Measurements from ENCODE around the gene LIPC. TPM values are rescaled to one million over a fixed set of nuclear protein-coding genes. Genes with fewer than 3 reads are reported as not detected.

Gene LIPC
- total and polyA plus RNA-seq, 9 of the 15 experiments (the other 6 are each of a cell fraction or from before 2014, with no cell fraction given) = 0.07 to 0.41 (median 0.11) TPM; not detected in 2

GRCh38 chr15:58434334-58434875 lies 2.6 kb downstream of the LIPC start:
- no peak overlapping the region for H3K4me2 ChIP-seq (ENCODE audit: insufficient read depth, low read length)
- BruUV-seq (replicated peaks) = no TSS peak
- 67% methylated on average over 8 of the region's 10 CpGs for WGBS (ENCODE audit: insufficient coverage, low coverage, missing lambda C conversion rate)
- CTCF ChIA-PET (ENCODE audit: low intra/inter-chr PET ratio) = no interaction called here
- in situ Hi-C loops (cut with MboI) (loop anchor here (10.0 kb wide), 1 partner anchor 310 kb away; the partner anchor contains the start of gene ADAM10), intact Hi-C loops (cut with micrococcal nuclease) (loop anchor here (5.0 to 10.0 kb wide), 3 partner anchors 50 to 320 kb away; no protein-coding TSS in a partner anchor)
- H3K9me1 ChIP-seq (ENCODE audit: control insufficient read depth, insufficient read depth, low read length) = no peaks in the 10 kb centered on the region
- TF ChIP-seq REST (IDR thresholded peaks at IDR 0.05; ENCODE audit: borderline replicate concordance) = peak; percentile 58
- TF ChIP-seq REST (CRISPR knock-in tag; IDR thresholded peaks at IDR 0.05; ENCODE audit: low read depth) = no peak
- no peak for TF ChIP-seq SIX5 (IDR thresholded peaks at IDR 0.05; ENCODE audit: borderline replicate concordance in 1 of 2, insufficient read depth in 1 of 2, low read depth in 1 of 2, low read length in 2 of 2)
- POLR2A ChIA-PET = no interaction called here
- H3K9ac ChIP-seq (ENCODE audit: insufficient read depth in 1 of 2, low read depth in 2 of 2, low read length in 2 of 2) = no peak overlapping the region
- no peak for DNase-seq (ENCODE audit: extremely low read depth in 1 of 4, low spot score in 3 of 4)
- no peak overlapping the region for H2AFZ ChIP-seq (ENCODE audit: low read depth, low read length)
- H3K4me3 ChIP-seq = no peak overlapping the region
- no peaks in the 10 kb centered on the region for H4K20me1 ChIP-seq (replicated peaks; ENCODE audit: control insufficient read depth, insufficient read depth, low read length)
- peaks cover 10 to 17% of the 10 kb centered on the region in 2 experiments; a peak in 4 of 5 replicates for H3K4me1 ChIP-seq (replicated peaks in 1 of 2; ENCODE audit: control insufficient read depth in 2 of 2, insufficient read depth in 2 of 2, low read length in 2 of 2)
- no peaks in the 10 kb centered on the region for H3K79me2 ChIP-seq (ENCODE audit: control insufficient read depth, insufficient read depth, low read length)
- H3K9me3 ChIP-seq (replicated peaks; ENCODE audit: control insufficient read depth, insufficient read depth, low read depth, low read length) = no peaks in the 10 kb centered on the region
- no peaks in the 10 kb centered on the region for H3K36me3 ChIP-seq (ENCODE audit: control insufficient read depth, insufficient read depth, low read length)
- no peak for ATAC-seq
- FAIRE-seq = no peak
- H3K27me3 ChIP-seq (ENCODE audit: control insufficient read depth in 2 of 2, insufficient read depth in 2 of 2, low read length in 2 of 2) = no peaks in the 10 kb centered on the region
- no peak overlapping the region for H3K27ac ChIP-seq (ENCODE audit: extremely low read depth, low read depth, low read length)
